ENCODE measurements around the gene FHAD1.

DNA sequence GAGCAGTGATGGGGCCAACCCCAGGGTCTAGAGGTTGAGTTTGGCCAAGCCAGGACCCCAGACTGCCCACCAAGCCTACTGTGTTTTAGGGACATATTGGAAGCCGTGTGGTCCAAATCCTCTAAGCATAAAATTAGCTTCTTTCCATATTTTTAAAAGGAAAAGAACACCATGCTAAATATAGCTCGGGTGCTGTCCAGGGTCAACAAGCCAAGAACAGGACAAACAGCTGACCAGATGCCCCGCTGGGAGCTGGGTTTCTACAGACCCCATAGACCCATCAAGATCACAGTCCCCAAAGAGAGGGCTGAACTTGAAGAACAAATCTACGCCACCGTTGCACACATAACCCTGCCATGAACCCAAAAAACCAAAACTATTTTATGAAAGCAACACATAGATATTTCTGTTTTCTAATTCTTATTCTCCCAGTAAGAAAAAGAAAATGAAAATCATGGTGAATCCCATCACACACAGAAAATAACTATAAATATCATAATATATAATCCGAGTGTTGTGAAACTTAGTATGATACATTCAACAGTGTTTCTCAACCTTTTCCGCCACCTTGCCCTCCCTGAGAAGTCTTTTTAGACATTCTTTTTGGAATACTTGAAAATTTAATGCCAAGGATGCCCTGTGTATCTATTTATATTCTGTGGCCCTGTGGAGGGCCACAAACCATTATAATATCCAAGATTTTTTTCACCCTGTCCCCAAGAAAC lies 36.2 kb upstream of the FHAD1 start:
- TF ChIP-seq CTCF (IDR thresholded peaks at IDR 0.05; ENCODE audit: poor library complexity), result no peak
- TF ChIP-seq EZH2 (IDR thresholded peaks at IDR 0.05; ENCODE audit: borderline replicate concordance), result no peak

Measured in hepatocyte (in vitro differentiated cells).